Activated CD8-positive, alpha-beta memory T cell treated with anti-CD3 and anti-CD28 coated beads, Interleukin-2, amount 50 U/mL, for 24 hours (primary cell): ENCODE measurements around the gene KCNJ6.
"Not testable (repeated sequence)": the region's sequence is repeated elsewhere in the genome, so short reads cannot be mapped to it uniquely, and the experiment has no call there.

Experiments
- DNase-seq: peaks from one replicate; pipeline ENCODE4 v3.0.0-alpha.2; 2020; ENCODE audit errors: extremely low read depth

KCNJ6 gene

GRCh38 chr21:37771181-37771580 is 145.1 kb downstream of the KCNJ6 start:
- no peak for DNase-seq

DNA sequence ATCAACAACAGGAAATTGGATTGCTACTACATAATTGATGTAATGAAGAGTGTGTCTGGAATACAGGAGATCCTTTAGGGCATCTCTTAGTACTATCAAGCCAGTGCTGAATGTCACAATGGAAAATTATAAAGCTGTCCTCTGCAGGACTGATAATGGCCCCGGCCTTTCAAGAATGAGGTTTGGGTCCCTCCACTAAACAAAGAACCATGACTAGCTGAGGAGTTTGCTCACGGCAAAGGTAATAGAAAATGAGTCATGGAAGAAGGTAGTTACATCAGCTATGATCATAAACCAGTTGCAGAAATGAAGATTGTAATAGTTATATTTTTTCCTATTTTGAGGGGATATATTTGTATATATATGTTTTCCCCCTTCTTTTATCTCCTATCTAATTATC is 145.8 kb downstream of the KCNJ6 start:
- DNase-seq, result no peak

GRCh38 chr21:37769656-37770055 is 146.6 kb downstream of the KCNJ6 start:
- DNase-seq, result no peak

DNA sequence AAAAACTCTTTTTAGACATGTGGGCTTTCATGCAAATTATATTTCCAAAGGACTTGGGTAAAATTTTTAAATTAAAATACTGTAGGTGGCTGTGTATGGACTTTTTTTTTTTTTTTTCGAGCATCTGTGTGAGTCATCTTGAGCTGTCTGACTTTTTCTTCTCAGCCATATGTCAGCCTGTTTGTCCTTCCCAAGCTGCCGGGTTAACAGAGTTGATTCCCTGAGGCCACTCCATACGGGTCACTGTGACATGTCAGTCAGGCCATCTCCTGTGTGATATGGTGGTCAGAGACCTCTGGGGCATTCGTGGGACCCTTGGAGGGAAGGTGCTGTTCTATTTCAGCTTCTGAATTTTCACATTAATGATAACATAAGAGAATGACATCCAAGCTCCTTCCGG is 148.3 kb downstream of the KCNJ6 start:
- DNase-seq, result no peak

GRCh38 chr21:37766129-37766528 is 150.1 kb downstream of the KCNJ6 start:
- DNase-seq, result no peak

DNA sequence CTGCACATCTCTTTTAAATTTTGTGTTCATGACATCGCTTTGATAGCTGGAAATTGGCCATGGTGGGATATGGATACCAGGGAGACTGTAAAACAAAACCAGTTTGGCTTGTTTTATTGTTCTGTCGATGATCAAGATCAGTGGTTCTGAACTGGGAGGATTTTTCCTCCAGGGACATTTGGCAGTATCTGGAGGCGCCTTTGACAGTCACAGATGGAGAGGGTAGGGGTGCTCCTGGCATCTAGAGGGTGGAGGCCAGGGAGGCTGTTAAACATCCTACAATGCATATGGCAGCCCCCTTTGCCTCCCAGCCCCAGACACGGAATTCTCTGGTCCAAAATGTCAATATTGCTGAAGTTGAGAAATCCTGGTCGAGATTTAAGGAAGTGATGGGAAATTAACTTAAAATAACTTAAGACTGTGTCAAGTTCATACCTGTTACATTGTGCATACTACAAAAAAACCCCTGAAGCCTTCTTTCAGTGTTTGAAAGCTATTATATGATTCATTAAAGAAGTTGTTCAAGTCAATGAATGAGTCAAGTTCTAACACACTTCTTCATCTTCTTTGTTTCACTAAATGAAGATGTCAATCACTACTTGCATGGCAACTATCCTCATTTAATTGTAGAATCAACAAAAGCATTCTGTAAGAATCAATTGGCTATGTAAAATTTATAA is 150.9 kb downstream of the KCNJ6 start:
- no peak for DNase-seq

- no peak for DNase-seq
Measured at GRCh38 chr21:37764691-37765090, 151.6 kb downstream of the KCNJ6 start.

GRCh38 chr21:37763298-37763697 is 153.0 kb downstream of the KCNJ6 start:
- DNase-seq, result no peak

DNA sequence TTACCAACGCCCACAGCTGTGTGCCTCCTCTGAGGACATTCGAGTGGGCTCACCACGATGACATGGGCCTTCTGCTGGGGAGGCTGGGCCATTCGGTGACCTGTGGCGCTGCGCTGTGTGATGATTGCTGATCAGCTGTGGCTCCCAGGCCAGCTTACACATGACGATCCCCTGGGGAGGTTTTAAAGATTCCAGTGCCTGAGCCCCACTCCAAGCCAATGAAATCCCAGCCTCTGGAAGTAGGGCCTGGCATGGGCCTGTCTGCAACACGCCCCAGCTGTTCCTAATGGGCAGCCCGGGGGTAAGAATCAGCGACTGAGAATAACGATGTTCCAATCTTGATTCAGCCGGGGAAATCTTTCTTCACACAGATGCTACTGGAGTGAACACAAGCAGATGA is 153.7 kb downstream of the KCNJ6 start:
- DNase-seq, result no peak

DNA sequence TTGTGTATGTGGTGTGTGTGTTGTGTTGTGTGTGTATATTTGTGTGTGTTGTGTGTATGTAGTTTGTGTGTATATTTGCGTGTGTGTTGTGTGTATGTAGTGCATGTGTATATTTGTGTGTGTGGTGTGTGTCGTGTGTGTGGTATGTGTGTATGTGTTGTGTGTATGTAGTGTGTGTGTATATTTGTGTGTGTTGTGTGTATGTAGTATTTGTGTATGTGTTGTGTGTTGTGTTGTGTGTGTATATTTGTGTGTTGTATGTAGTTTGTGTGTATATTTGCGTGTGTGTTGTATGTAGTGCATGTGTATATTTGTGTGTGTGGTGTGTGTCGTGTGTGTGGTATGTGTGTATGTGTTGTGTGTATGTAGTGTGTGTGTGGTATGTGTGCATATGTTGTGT is 154.9 kb downstream of the KCNJ6 start:
- DNase-seq, result not testable (repeated sequence)

GRCh38 chr21:37759777-37760176 is 156.5 kb downstream of the KCNJ6 start:
- DNase-seq, result no peak

DNA sequence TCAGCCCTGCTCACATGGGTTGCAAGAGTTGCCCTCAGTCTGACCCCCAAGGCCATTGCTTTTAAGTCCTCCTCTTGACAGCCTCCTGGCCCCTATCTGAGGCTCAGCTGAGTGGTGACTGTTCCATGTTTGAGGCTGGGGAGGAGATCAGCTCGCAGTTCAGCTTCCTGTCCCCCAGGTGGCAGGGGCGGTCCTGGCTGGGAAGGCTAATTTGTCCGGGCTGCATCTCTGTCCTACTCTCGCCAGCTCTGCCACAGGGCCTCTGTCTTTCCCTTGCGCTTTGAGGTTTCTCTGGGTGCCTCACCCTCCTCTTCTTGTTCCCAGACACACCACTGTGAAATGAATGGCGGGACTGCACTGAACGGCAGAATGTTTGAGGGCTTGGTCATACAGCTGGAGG is 157.3 kb downstream of the KCNJ6 start:
- DNase-seq, result no peak

- no peak for DNase-seq
Measured at GRCh38 chr21:37757606-37758376, 158.5 kb downstream of the KCNJ6 start.

DNA sequence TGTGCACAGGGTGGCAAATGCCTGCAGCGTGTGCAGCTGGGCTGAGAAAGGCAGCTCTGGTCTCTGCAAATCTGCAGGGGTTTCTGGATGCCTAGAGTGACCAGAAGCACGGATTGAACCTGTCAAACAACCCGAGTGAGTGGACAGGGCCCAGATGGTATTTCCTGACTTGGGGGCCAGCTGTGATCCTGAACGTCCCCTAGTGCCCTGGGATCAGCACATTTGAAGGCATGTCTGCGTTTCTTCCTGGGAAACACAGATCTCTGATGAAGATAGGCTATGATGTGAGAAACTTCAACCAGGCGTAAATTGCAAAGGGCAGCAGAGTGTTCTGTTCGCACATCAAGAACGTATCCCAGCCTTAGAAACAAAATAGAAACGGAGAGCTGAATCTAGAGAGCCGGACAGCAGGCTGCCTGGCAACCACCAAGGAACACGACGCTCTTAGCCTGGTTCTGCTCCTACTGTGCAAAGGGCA is 163.1 kb downstream of the KCNJ6 start:
- DNase-seq, result no peak

DNA sequence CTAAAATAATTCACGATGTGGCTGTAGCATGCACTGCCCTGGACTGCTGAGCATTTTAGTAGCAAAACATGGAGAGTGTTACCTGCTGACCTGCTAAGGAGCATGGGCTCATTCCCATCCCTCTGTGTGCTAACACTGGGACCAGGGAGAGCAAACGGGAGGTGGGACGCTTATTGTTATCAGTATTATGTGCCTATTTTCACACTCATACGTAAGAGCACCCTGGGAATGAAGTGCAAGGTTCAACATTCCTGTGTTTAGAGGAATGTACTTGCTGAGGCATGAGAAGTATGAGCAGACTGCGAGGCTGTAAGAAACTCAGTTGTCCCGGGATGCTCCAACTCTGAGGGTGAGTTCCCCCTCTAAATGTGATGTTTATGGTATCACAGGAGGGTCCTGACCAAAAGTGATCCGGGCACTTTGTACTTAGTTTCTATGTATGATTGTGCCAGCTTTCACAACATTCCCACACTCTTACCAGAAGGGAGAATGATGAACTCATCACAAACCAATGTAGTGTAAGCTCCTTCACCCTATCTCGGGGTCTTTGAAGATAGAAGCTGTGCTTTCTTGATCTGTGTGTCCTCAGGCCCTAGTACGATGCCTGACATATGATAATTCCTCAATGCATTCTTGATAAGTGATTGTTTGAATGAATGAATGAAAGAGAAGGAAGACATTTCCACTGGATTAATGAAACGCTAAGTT is 164.8 kb downstream of the KCNJ6 start:
- DNase-seq, result no peak

DNA sequence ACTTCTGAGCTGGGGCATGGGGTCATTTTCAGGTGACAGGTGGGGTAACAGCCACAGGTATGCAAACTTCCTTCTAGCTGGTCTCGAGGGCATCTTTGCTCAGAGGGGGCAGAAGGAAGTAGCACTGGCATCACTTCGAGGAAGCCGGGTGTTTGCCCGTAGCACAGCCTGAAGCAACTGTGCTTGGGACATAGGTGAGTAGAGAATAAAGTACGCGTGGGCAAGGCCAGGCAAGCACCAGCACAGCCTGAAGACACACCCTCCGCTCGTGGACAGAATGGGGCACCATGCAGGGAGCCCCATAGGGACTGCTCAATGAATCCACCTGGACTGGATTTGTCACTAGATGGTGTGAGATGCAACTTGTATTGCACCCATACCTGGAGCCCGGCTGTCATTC is 167.1 kb downstream of the KCNJ6 start:
- DNase-seq, result no peak

DNA sequence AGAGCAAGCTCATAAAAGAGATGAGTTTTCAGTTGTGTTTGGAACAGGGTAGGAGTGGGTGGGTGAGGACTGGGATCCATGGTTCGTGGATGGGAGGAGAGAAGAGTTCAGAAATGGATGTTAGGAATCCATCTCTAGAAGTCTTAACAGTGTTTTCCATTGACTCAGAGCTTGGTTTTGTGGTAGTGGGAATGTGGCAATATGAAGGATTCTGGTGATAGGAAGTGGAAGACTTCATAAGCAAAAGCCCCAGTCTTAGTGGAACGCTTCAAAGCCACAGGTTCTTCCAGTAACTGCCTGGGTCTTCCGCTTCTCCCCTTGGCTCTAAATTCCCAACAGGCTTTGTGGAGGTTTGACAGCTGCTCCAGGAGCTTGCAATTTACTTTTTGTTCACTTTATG is 167.9 kb downstream of the KCNJ6 start:
- no peak for DNase-seq

- DNase-seq, result no peak
Measured at GRCh38 chr21:37746849-37747248, 169.4 kb downstream of the KCNJ6 start.

- DNase-seq, result no peak
Measured at GRCh38 chr21:37744551-37744950, 171.7 kb downstream of the KCNJ6 start.

DNA sequence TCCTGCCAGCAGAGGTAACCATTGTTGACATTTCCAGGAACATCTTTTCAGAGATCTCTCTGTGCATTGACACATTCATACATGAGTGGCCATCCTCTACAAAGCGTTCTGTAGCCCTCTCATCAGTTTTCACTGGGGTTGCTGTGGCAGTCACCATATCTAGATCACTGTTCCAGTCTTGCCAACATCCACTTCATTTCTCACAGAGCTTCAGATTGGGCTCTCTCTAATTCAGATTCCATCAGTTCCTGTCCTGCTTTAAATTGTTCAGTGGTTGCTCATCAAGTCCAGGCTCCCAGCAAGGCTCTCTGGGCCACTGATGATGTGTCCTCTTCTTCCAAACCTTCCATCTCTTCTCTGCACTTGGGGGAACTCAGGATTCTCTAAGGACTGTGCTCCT is 173.7 kb downstream of the KCNJ6 start:
- DNase-seq, result no peak

DNA sequence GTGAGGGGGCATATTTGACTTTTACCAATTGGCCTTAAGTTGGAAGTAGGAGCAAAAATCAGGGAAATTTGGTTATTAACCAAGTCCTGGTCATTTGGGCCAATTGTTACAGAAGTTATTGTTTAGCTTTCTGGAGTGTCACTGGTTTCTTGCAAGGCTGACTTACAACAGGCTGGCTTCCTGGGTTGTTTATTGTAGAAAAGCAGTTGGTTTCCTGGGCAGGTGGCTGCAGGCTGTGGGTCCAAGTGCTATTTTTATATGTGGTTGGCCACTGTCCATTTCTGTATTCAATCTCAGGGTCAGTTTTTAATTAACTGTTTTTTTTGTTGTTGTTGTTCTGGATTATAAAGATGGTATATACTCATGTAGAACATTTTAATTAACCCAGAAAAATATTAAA is 174.1 kb downstream of the KCNJ6 start:
- DNase-seq, result no peak

GRCh38 chr21:37737996-37738395 is 178.3 kb downstream of the KCNJ6 start:
- no peak for DNase-seq

- no peak for DNase-seq
Measured at GRCh38 chr21:37737507-37737906, 178.8 kb downstream of the KCNJ6 start.
